NCI-H1436 (cell line): ENCODE data around the gene ALDH1A1.
"Not testable (repeated sequence)": the region's sequence is repeated elsewhere in the genome, so short reads cannot be mapped to it uniquely, and the experiment has no call there.

Experiments used
- DNase-seq: peaks from one replicate; lab custom pipeline; 2025; lab: John Stamatoyannopoulos, UW

ALDH1A1 gene

GRCh38 chr9:72895122-72895521, 57.7 kb downstream of the ALDH1A1 start:
- no peak for DNase-seq

- no peak for DNase-seq
Measured at GRCh38 chr9:72894342-72894741, 58.5 kb downstream of the ALDH1A1 start.

- no peak for DNase-seq
Measured at GRCh38 chr9:72893437-72893836, 59.4 kb downstream of the ALDH1A1 start.

GRCh38 chr9:72891043-72891442, 61.8 kb downstream of the ALDH1A1 start:
- DNase-seq, result no peak

- no peak for DNase-seq
Measured at GRCh38 chr9:72888943-72889342, 63.9 kb downstream of the ALDH1A1 start.

- DNase-seq, result no peak
Measured at GRCh38 chr9:72888067-72888466, 64.8 kb downstream of the ALDH1A1 start.

- DNase-seq, result no peak
Measured at GRCh38 chr9:72886386-72886785, 66.5 kb downstream of the ALDH1A1 start.

- DNase-seq, result no peak
Measured at GRCh38 chr9:72884508-72884907, 68.3 kb downstream of the ALDH1A1 start.

GRCh38 chr9:72883875-72884274, 69.0 kb downstream of the ALDH1A1 start:
- DNase-seq, result no peak

- no peak for DNase-seq
Measured at GRCh38 chr9:72882117-72882775, 70.6 kb downstream of the ALDH1A1 start.

GRCh38 chr9:72880821-72881220, 72.0 kb downstream of the ALDH1A1 start:
- no peak for DNase-seq

- DNase-seq, result no peak
Measured at GRCh38 chr9:72875221-72875620, 77.6 kb downstream of the ALDH1A1 start.

GRCh38 chr9:72874344-72874743, 78.5 kb downstream of the ALDH1A1 start:
- DNase-seq, result no peak

- no peak for DNase-seq
Measured at GRCh38 chr9:72873456-72873855, 79.4 kb downstream of the ALDH1A1 start.

- DNase-seq, result no peak
Measured at GRCh38 chr9:72872718-72873117, 80.1 kb downstream of the ALDH1A1 start.

- peak; percentile 1 for DNase-seq
Measured at GRCh38 chr9:72871685-72872084, 81.2 kb downstream of the ALDH1A1 start.

- no peak for DNase-seq
Measured at GRCh38 chr9:72864327-72864726, 88.5 kb downstream of the ALDH1A1 start.

GRCh38 chr9:72863456-72864094, 89.3 kb downstream of the ALDH1A1 start:
- DNase-seq, result no peak

GRCh38 chr9:72862788-72863187, 90.1 kb downstream of the ALDH1A1 start:
- DNase-seq, result not testable (repeated sequence)

- no peak for DNase-seq
Measured at GRCh38 chr9:72858089-72858912, 94.6 kb downstream of the ALDH1A1 start.

- DNase-seq, result no peak
Measured at GRCh38 chr9:72857624-72857996, 95.2 kb downstream of the ALDH1A1 start.

- DNase-seq, result peak; percentile 20
Measured at GRCh38 chr9:72856972-72857623, 95.8 kb downstream of the ALDH1A1 start.
